ENCODE data around the gene IL1RAP. TPM values are rescaled to one million over a fixed set of nuclear protein-coding genes. Genes with fewer than 3 reads are reported as not detected.

IL1RAP gene
- total RNA-seq, 1 donor from 2014 or later: 10.8 TPM

DNA sequence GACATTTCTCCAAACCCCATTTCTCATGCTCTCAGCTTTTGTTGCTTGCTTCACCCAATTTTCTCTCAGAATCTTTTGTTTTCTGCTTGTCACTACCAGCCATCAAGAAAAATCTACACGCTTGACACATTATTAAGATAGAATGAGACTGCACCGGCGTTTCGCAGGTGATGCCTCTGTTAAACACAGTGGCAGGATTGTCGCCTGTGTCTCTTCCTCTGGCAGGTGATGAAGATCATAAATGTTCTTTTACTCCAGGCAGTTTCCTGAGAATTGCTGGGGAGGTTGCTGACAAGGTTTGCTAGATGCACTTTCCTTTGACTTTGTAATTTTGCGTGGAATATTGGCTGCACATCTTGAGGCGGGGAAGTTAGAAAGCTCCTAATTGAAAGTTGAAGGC, 75.4 kb downstream of the IL1RAP start:
- TF ChIP-seq, protein P1, sequence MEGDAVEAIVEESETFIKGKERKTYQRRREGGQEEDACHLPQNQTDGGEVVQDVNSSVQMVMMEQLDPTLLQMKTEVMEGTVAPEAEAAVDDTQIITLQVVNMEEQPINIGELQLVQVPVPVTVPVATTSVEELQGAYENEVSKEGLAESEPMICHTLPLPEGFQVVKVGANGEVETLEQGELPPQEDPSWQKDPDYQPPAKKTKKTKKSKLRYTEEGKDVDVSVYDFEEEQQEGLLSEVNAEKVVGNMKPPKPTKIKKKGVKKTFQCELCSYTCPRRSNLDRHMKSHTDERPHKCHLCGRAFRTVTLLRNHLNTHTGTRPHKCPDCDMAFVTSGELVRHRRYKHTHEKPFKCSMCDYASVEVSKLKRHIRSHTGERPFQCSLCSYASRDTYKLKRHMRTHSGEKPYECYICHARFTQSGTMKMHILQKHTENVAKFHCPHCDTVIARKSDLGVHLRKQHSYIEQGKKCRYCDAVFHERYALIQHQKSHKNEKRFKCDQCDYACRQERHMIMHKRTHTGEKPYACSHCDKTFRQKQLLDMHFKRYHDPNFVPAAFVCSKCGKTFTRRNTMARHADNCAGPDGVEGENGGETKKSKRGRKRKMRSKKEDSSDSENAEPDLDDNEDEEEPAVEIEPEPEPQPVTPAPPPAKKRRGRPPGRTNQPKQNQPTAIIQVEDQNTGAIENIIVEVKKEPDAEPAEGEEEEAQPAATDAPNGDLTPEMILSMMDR (IDR thresholded peaks at IDR 0.05; ENCODE audit: insufficient read depth, low read length, poor library complexity, severe bottlenecking): no peak
- no peak overlapping the region for H3K4me3 ChIP-seq (ENCODE audit: low read depth, low read length)
- DNase-seq (ENCODE audit: low read depth): no peak
- no peaks in the 10 kb centered on the region for H3K36me3 ChIP-seq (ENCODE audit: control insufficient read depth, insufficient read depth, low read length)
- H3K27me3 ChIP-seq (ENCODE audit: control insufficient read depth, insufficient read depth, low read length): no peaks in the 10 kb centered on the region

DNA sequence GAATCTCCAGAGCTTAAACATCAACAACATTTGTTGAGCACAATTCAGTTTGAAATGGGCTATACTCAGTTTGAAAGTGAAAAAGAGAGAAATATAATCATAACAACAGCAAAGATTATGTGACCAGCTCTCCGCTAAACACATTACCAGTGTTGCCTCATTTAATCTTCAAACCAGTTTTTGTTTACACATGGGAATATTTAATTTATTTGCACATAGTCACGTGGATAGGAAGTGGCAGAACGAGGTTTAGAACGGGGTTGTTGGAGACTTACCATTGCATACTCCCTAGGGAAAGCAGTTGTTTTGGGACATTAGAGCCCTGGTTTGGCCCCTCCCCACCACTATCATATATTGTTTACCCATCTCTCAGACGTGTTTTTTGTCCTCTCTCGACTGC, 77.2 kb downstream of the IL1RAP start:
- no peak for DNase-seq (ENCODE audit: low read depth)
- Histone ChIP-seq H3K36me3 (ENCODE audit: control insufficient read depth, insufficient read depth, low read length) (no peaks in the 10 kb centered on the region), H3K4me3 (ENCODE audit: low read depth, low read length) (no peak overlapping the region), H3K27me3 (ENCODE audit: control insufficient read depth, insufficient read depth, low read length) (no peaks in the 10 kb centered on the region)
- TF ChIP-seq, protein P1 (IDR thresholded peaks at IDR 0.05; ENCODE audit: insufficient read depth, low read length, poor library complexity, severe bottlenecking): no peak

DNA sequence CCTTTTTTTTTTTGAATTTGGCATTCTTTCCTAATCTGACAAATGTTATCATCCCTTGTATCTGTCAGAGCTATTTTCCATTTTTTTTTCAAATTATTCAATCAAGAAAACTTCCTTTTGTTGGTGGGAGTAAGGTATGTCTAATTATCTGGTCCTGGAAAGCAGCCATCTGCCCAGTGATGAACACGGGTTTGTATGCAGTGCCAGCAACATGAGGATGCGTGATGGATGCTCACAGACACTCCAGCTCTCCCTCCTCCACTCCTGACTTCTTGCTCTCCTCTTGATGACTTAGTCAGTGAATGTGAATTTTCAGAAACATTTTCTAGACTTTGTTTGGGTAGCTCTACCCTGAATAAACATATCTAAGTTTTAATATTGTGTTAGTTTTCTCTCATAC, 79.2 kb downstream of the IL1RAP start:
- TF ChIP-seq, protein P1 (IDR thresholded peaks at IDR 0.05; ENCODE audit: insufficient read depth, low read length, poor library complexity, severe bottlenecking): no peak
- H3K27me3 ChIP-seq (ENCODE audit: control insufficient read depth, insufficient read depth, low read length): no peaks in the 10 kb centered on the region
- no peaks in the 10 kb centered on the region for H3K36me3 ChIP-seq (ENCODE audit: control insufficient read depth, insufficient read depth, low read length)
- no peak for DNase-seq (ENCODE audit: low read depth)
- H3K4me3 ChIP-seq (ENCODE audit: low read depth, low read length): no peak overlapping the region

DNA sequence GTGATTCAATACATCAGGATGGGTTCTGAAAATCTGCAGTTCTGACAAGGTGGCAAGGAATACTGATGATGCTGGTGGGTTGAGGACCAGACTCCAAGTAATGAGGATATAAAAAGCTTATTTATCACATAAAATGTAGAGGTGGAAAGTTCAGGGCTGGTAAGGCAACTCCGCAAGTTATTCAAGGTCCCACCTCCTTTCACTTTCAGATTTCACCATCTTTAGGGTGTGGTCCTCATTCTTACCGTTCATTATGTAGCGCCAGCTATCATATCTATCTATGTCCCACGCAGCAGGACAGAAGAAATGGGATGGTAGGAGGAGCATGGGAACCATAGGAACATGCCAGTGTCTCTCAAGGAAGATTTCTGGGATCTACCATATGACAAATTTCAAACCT, 80.3 kb downstream of the IL1RAP start:
- Histone ChIP-seq H3K4me3 (ENCODE audit: low read depth, low read length) (no peak overlapping the region), H3K27me3 (ENCODE audit: control insufficient read depth, insufficient read depth, low read length) (no peaks in the 10 kb centered on the region), H3K36me3 (ENCODE audit: control insufficient read depth, insufficient read depth, low read length) (no peaks in the 10 kb centered on the region)
- TF ChIP-seq, protein P1 (IDR thresholded peaks at IDR 0.05; ENCODE audit: insufficient read depth, low read length, poor library complexity, severe bottlenecking): no peak
- no peak for DNase-seq (ENCODE audit: low read depth)

DNA sequence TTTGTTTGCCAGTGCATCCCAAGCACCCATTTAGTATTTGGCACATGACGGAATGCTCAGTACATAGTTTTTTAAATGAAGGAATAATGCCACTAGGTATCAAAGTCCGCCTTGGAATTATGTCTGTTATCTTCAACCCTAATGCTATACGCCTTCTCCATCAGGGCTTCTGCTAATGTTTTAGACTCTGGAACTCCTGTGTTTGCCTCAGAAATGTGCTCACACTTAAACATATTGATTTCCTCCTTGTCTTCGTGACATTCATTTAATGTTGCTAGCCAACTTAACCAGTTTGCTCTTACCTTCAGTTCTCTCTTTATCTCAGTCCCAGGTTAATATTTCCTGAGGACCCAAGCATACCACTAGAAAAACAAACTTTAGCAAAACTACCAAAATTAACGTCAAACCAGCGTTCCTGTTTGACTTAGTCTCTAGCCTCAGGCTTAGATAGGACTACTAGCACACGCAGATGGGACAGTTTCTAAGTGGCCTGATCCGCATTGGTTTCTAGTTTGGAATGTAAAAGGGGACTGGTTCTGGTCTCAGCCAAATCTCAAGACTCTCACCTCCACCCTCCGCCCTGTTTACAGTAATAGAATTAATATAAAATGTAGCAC, 81.4 kb downstream of the IL1RAP start:
- Histone ChIP-seq H3K27me3 (ENCODE audit: control insufficient read depth, insufficient read depth, low read length) (no peaks in the 10 kb centered on the region), H3K36me3 (ENCODE audit: control insufficient read depth, insufficient read depth, low read length) (no peaks in the 10 kb centered on the region), H3K4me3 (ENCODE audit: low read depth, low read length) (no peak overlapping the region)
- TF ChIP-seq, protein P1 (IDR thresholded peaks at IDR 0.05; ENCODE audit: insufficient read depth, low read length, poor library complexity, severe bottlenecking): no peak
- no peak for DNase-seq (ENCODE audit: low read depth)

DNA sequence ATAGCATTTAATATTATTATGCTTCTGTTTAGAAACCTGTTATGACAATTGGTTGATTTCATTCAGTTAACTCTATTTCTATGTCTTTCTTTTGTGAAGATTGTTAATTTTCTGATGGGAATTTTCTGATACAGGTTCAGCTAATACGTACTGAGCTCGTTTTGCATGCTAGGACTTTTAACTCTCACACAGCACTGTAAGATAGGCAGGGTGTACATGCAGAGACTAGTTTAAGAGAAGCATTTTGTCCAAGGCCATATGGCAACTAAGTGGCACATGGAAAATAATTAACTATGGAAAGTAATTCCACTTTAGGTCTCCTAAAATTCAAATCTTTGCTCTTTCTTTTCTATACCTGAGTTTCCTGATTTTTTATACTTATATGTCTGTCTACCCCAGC, 81.9 kb downstream of the IL1RAP start:
- no peak overlapping the region for H3K4me3 ChIP-seq (ENCODE audit: low read depth, low read length)
- DNase-seq (ENCODE audit: low read depth): no peak
- no peaks in the 10 kb centered on the region for H3K36me3 ChIP-seq (ENCODE audit: control insufficient read depth, insufficient read depth, low read length)
- TF ChIP-seq, protein P1 (IDR thresholded peaks at IDR 0.05; ENCODE audit: insufficient read depth, low read length, poor library complexity, severe bottlenecking): no peak
- no peaks in the 10 kb centered on the region for H3K27me3 ChIP-seq (ENCODE audit: control insufficient read depth, insufficient read depth, low read length)
